Glutamatergic neuron (in vitro differentiated cells): ENCODE measurements around the gene SVIL. TPM values are rescaled to one million over a fixed set of nuclear protein-coding genes. Genes with fewer than 3 reads are reported as not detected.

Source experiments
- DNase-seq: peaks from one replicate; pipeline ENCODE4 v3.0.0; 2022
- H3K27ac Mint-ChIP-seq: one replicate; pipeline ENCODE4 v1.8.0; 2020; ENCODE audit warnings: mild to moderate bottlenecking, mixed read lengths, inconsistent platforms; ENCODE audit not compliant: unreplicated experiment
- H3K27me3 Mint-ChIP-seq: one replicate; pipeline ENCODE4 v1.8.0; 2020; ENCODE audit warnings: mild to moderate bottlenecking, moderate library complexity, mixed read lengths, inconsistent platforms; ENCODE audit not compliant: unreplicated experiment
- H3K36me3 Mint-ChIP-seq: one replicate; pipeline ENCODE4 v1.8.0; 2020; ENCODE audit warnings: mild to moderate bottlenecking, mixed read lengths, inconsistent platforms; ENCODE audit not compliant: unreplicated experiment
- H3K4me1 Mint-ChIP-seq: one replicate; pipeline ENCODE4 v1.8.0; 2020; ENCODE audit warnings: mild to moderate bottlenecking, low read depth, mixed read lengths, inconsistent platforms; ENCODE audit not compliant: unreplicated experiment
- H3K4me3 Mint-ChIP-seq: one replicate; pipeline ENCODE4 v1.8.0; 2020; ENCODE audit warnings: mild to moderate bottlenecking, mixed read lengths, inconsistent platforms; ENCODE audit not compliant: unreplicated experiment
- H3K9me3 Mint-ChIP-seq: one replicate; pipeline ENCODE4 v1.8.0; 2020; ENCODE audit warnings: mild to moderate bottlenecking, moderate library complexity, mixed read lengths, inconsistent platforms; ENCODE audit not compliant: unreplicated experiment
- CTCF ChIP-seq: fragments of 200-600 bp; sonication (generic); IDR thresholded peaks from one replicate; pipeline ENCODE4 v1.5.0; 2021; ENCODE audit not compliant: partially characterized antibody, unreplicated experiment
- total RNA-seq: library from RNA; stranded (reverse); fragmentation: NEBNext Ultra II Directional; extraction: Animal tissue kit (Norgen Biotek cat#: 25700); gene quantifications from one replicate; pipeline ENCODE4 v1.2.1, GENCODE V29; 2021; ENCODE audit not compliant: unreplicated experiment

SVIL gene
- total RNA-seq, 1 donor from 2014 or later = 117 TPM

- H3K9me3 Mint-ChIP-seq = peaks cover under 1% of the 10 kb centered on the region
- H3K36me3 Mint-ChIP-seq = peaks cover 9% of the 10 kb centered on the region
- TF ChIP-seq CTCF = no peak
- peaks cover 2% of the 10 kb centered on the region for H3K27me3 Mint-ChIP-seq
- peaks cover 41% of the 10 kb centered on the region for H3K4me1 Mint-ChIP-seq
- H3K4me3 Mint-ChIP-seq = no peak overlapping the region
- H3K27ac Mint-ChIP-seq = peak overlapping the region; percentile 72
- no peak for DNase-seq
Measured at GRCh38 chr10:29637537-29637936, 2.8 kb upstream of the SVIL start.

- Mint-ChIP-seq H3K36me3 (peaks cover 9% of the 10 kb centered on the region), H3K9me3 (no peaks in the 10 kb centered on the region), H3K27me3 (peaks cover 2% of the 10 kb centered on the region), H3K4me1 (peaks cover 43% of the 10 kb centered on the region), H3K27ac (peak overlapping the region; percentile 94), H3K4me3 (no peak overlapping the region)
- no peak for DNase-seq
- TF ChIP-seq CTCF = no peak
Measured at GRCh38 chr10:29636178-29636577, 1.4 kb upstream of the SVIL start.

GRCh38 chr10:29635711-29636144, 957 bp upstream of the SVIL start:
- Mint-ChIP-seq H3K4me1 (peaks cover 46% of the 10 kb centered on the region), H3K36me3 (peaks cover 9% of the 10 kb centered on the region), H3K4me3 (peak overlapping the region; percentile 52), H3K27me3 (peaks cover 5% of the 10 kb centered on the region), H3K9me3 (no peaks in the 10 kb centered on the region), H3K27ac (peak overlapping the region; percentile 94)
- TF ChIP-seq CTCF = no peak
- peak; percentile 70 for DNase-seq

- Mint-ChIP-seq H3K27ac (peak overlapping the region; percentile 59), H3K4me1 (peaks cover 41% of the 10 kb centered on the region), H3K36me3 (peaks cover 4% of the 10 kb centered on the region), H3K4me3 (peak overlapping the region; percentile 43), H3K27me3 (peaks cover 3% of the 10 kb centered on the region), H3K9me3 (peaks cover 2% of the 10 kb centered on the region)
- TF ChIP-seq CTCF = no peak
- DNase-seq = no peak
Measured at GRCh38 chr10:29634105-29634504, 666 bp downstream of the SVIL start.

GRCh38 chr10:29631049-29631339, 3.8 kb downstream of the SVIL start:
- peaks cover 47% of the 10 kb centered on the region for H3K4me1 Mint-ChIP-seq
- H3K27me3 Mint-ChIP-seq = peaks cover 3% of the 10 kb centered on the region
- H3K4me3 Mint-ChIP-seq = no peak overlapping the region
- H3K36me3 Mint-ChIP-seq = no peaks in the 10 kb centered on the region
- H3K9me3 Mint-ChIP-seq = peaks cover 9% of the 10 kb centered on the region
- TF ChIP-seq CTCF = no peak
- no peak for DNase-seq
- H3K27ac Mint-ChIP-seq = peak overlapping the region; percentile 1
